Measurements from ENCODE around the gene ZNF76. TPM values are rescaled to one million over a fixed set of nuclear protein-coding genes. Genes with fewer than 3 reads are reported as not detected.

The ZNF76 gene
- total and polyA plus RNA-seq, 3 experiments from 2014 or later, result 31.3 to 35.2 (median 33.6) TPM

DNA sequence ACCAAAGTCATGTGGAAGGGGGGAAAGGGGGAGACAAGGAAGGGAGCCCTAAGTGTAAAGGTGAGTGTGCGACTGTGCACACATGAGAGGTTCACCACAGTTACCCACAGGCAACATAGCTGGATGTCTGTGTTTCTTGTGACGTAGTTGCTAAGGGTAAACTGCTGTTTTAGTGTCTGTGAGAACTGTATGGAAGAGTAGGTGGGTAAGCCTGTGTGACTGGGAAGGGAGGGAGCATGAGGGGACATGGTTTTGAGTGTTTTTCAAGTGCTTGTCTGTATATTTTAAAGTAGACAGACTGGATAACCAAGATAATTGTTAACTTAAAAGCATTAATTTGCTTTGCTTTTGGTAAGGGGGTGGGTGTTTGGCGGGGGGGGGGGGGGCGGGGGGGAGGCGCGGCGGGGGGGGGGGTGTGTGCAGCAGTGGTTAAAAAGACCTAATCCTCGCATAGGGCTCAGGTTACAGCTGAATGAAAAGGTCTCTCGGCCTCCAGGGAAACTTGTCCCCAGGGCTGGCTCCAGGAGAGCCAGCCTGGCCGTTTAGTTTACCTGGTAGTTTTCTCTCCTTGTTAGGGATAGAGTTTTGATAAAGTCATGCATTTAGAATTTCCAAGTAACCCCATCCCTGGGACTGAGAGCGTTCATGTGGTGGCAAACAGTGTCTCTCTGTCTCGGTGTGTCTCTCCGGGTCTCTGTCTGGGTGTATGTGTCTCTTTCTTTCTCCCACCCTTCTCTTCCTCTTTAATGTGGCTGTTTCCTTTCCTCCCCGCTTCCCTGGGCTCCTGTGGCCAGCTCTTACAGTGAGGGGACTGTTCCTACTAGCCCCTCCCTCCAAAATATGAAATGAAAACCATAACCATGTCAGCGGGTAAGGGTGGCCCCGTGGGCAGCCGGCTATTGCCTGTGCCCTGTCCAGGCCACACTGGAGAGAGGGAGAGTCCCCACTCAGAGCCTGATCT, 42.4 kb upstream of the ZNF76 start:
- H3K27me3 ChIP-seq (ENCODE audit: insufficient read depth, low read length, poor library complexity, severe bottlenecking), result peaks cover 44% of the 10 kb centered on the region
- CTCF ChIA-PET, result interaction anchor here (1.1 kb wide), 1 partner anchor 11 kb away, joined by 5 read pairs; no protein-coding TSS in a partner anchor

DNA sequence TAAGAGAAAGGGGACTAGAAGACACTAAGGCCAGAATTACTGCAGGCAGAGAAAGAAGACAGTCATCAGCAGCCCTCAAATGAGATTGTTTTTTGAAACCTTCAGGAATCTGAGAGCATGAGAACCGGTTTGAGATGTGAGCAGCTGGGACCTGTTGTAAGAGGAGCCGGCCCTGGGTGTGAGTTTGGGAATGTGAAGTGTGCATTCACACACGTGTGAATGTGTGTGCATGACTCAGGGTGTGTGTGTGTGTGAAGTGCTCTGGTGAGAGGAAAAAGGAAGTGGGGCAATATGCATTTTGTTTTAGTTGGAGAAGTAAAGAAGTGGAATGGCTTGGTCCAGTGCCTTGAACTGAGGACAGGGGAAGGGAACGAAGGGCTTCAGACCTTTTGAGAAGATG, 41.5 kb upstream of the ZNF76 start:
- DNase-seq, result no peak
- Mint-ChIP-seq H3K27me3 (peaks cover 27 to 59% of the 10 kb centered on the region in 2 donors), H3K36me3 (peaks cover 0 to 4% (median 0%) of the 10 kb centered on the region in 3 donors), H3K4me1 (peaks cover 2 to 4% (median 4%) of the 10 kb centered on the region in 3 donors), H3K27ac (no peak overlapping the region), H3K9me3 (no peaks in the 10 kb centered on the region), H3K4me3 (no peak overlapping the region)
- Histone ChIP-seq H3K27me3 (ENCODE audit: insufficient read depth, low read length, poor library complexity, severe bottlenecking) (peaks cover 38% of the 10 kb centered on the region), H3K36me3 (ENCODE audit: insufficient read depth, low read length) (no peaks in the 10 kb centered on the region), H3K9me3 (ENCODE audit: low read length) (no peaks in the 10 kb centered on the region), H3K4me3 (ENCODE audit: low read length) (no peak overlapping the region), H3K27ac (ENCODE audit: low read depth, low read length) (no peak overlapping the region), H3K4me1 (ENCODE audit: insufficient read depth, low read length) (peaks cover 7% of the 10 kb centered on the region)
- CTCF ChIA-PET, result interaction anchor here (1.5 kb wide), 1 partner anchor 24 kb away, joined by 5 read pairs; no protein-coding TSS in a partner anchor
- POLR2A ChIA-PET, result no interaction called here

More for the DNA sequence above, 42.4 kb upstream of the ZNF76 start:
- Mint-ChIP-seq H3K27ac (no peak overlapping the region), H3K36me3 (peaks cover 0 to 4% (median 0%) of the 10 kb centered on the region in 3 donors), H3K27me3 (peaks cover 36 to 68% of the 10 kb centered on the region in 2 donors), H3K9me3 (no peaks in the 10 kb centered on the region), H3K4me1 (peaks cover 5 to 7% (median 6%) of the 10 kb centered on the region in 3 donors), H3K4me3 (no peak overlapping the region)
- no peak for DNase-seq
- Histone ChIP-seq H3K36me3 (ENCODE audit: insufficient read depth, low read length) (no peaks in the 10 kb centered on the region), H3K9me3 (ENCODE audit: low read length) (no peaks in the 10 kb centered on the region), H3K4me1 (ENCODE audit: insufficient read depth, low read length) (peaks cover 7% of the 10 kb centered on the region), H3K27ac (ENCODE audit: low read depth, low read length) (no peak overlapping the region), H3K4me3 (ENCODE audit: low read length) (no peak overlapping the region)
- POLR2A ChIA-PET, result no interaction called here

DNA sequence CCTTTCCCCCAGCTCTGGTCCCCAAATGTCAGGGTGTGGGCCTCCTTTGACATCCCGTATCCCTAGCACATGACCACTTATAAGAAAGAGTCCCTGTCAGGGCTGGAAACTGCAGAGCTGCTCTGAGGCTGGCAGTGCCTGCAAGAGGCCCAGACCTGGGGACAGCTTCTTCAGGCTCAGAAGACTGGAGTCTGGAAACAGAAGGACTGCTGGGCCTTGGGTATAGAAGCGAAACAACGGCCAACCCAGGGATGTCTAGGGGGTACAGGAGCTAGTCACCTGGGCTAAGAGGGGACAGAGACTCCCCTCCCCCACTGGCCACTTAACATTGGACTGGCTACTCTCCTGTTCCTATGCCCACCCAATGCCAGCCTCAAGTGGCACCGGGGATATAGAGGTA, 41.1 kb upstream of the ZNF76 start:
- H3K9me3 ChIP-seq (ENCODE audit: low read length), result no peaks in the 10 kb centered on the region

DNA sequence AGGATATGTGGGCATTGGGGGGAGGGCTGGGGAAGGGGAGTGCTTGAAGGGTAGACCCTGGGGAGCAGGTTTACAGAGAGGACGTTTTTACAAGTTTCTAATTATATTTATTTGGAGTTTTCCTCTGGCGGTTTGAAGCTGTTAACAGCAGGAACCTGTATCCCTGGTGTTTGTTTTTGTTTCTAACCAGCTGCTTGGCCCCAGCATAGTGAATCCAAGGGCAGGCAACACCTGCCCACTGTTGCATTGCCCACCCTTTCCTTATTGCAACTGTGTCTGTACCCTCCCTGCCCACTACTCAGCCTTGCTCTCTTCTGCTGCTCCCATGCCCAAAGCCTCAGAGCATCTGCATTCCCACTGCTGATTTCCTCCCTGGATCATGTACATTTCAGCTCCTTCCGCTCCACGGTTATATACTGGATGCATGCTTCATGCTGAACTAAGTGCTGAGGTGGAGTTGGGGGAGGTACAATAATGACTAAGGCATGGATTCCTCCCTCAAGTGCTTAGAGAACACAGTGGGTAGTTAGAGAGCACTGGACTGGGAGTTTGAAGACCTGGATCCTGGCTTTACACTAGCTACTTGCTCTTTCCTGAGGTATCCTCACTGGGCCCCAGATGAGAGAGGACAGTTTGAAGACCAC, 39.7 kb upstream of the ZNF76 start:
- CTCF ChIA-PET, result interaction anchor here (1.0 to 1.5 kb wide), 3 partner anchors 9 to 22 kb away, joined by 3 to 5 read pairs (median 4); no protein-coding TSS in a partner anchor
- H3K27me3 ChIP-seq (ENCODE audit: insufficient read depth, low read length, poor library complexity, severe bottlenecking), result peaks cover 24% of the 10 kb centered on the region
- no peaks in the 10 kb centered on the region for H3K4me1 ChIP-seq (ENCODE audit: insufficient read depth, low read length)
- no peak overlapping the region for H3K27ac ChIP-seq (ENCODE audit: low read depth, low read length)
- no peaks in the 10 kb centered on the region for H3K36me3 ChIP-seq (ENCODE audit: insufficient read depth, low read length)
- no peak overlapping the region for H3K4me3 ChIP-seq (ENCODE audit: low read length)
- no peak for DNase-seq
- H3K4me1 Mint-ChIP-seq, result peaks cover 0 to 1% (median 0%) of the 10 kb centered on the region in 3 donors
- H3K36me3 Mint-ChIP-seq, result peaks cover 0 to 4% (median 0%) of the 10 kb centered on the region in 3 donors
- H3K27me3 Mint-ChIP-seq, result peaks cover 20 to 54% of the 10 kb centered on the region in 2 donors
- POLR2A ChIA-PET, result no interaction called here
- H3K9me3 ChIP-seq (ENCODE audit: low read length), result no peaks in the 10 kb centered on the region
- H3K9me3 Mint-ChIP-seq, result no peaks in the 10 kb centered on the region
- no peak overlapping the region for H3K4me3 Mint-ChIP-seq
- H3K27ac Mint-ChIP-seq, result peak overlapping the region in 1 of 8 donors; percentile 48

More for the DNA sequence above, 41.1 kb upstream of the ZNF76 start:
- Histone ChIP-seq H3K4me3 (ENCODE audit: low read length) (no peak overlapping the region), H3K27ac (ENCODE audit: low read depth, low read length) (no peak overlapping the region), H3K36me3 (ENCODE audit: insufficient read depth, low read length) (no peaks in the 10 kb centered on the region), H3K4me1 (ENCODE audit: insufficient read depth, low read length) (peaks cover 3% of the 10 kb centered on the region), H3K27me3 (ENCODE audit: insufficient read depth, low read length, poor library complexity, severe bottlenecking) (peaks cover 34% of the 10 kb centered on the region)
- ChIA-PET CTCF (interaction anchor here (1.3 to 1.5 kb wide), 2 partner anchors 8 to 23 kb away, joined by 3 to 5 read pairs; no protein-coding TSS in a partner anchor), POLR2A (no interaction called here)
- Mint-ChIP-seq H3K9me3 (no peaks in the 10 kb centered on the region), H3K27me3 (peaks cover 24 to 55% of the 10 kb centered on the region in 2 donors), H3K4me3 (no peak overlapping the region), H3K27ac (no peak overlapping the region), H3K4me1 (peaks cover 0 to 1% (median 0%) of the 10 kb centered on the region in 3 donors), H3K36me3 (peaks cover 0 to 4% (median 0%) of the 10 kb centered on the region in 3 donors)
- DNase-seq, result no peak

DNA sequence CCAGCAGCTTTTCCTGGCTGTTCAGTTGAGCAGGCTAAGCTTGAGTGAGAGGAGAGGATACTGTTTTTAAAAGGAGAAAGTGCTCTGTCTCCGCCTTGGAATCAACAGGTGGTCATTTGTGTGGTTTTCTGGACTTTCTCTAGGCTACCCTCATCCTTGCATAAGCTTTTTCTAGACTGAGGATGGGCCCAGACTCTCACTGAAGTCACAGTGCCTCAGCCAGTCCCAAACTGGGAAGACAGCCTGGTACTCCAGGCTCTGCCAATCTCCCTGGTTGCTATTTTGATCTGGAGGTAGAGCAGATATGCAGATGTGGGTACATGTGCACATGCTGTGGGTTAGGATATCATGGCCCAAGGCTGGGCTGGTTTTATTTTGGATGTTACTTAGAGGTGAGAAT, 38.8 kb upstream of the ZNF76 start:
- H3K4me3 Mint-ChIP-seq, result no peak overlapping the region
- no peaks in the 10 kb centered on the region for H3K4me1 ChIP-seq (ENCODE audit: insufficient read depth, low read length)
- H3K9me3 Mint-ChIP-seq, result no peaks in the 10 kb centered on the region
- no peak overlapping the region for H3K27ac Mint-ChIP-seq
- H3K9me3 ChIP-seq (ENCODE audit: low read length), result no peaks in the 10 kb centered on the region
- no peaks in the 10 kb centered on the region for H3K36me3 ChIP-seq (ENCODE audit: insufficient read depth, low read length)
- no peak for DNase-seq
- ChIA-PET CTCF (interaction anchor here (1.0 kb wide), 1 partner anchor 21 kb away, joined by 4 read pairs; no protein-coding TSS in a partner anchor), POLR2A (no interaction called here)
- H3K4me3 ChIP-seq (ENCODE audit: low read length), result no peak overlapping the region
- H3K27me3 Mint-ChIP-seq, result peaks cover 11 to 45% of the 10 kb centered on the region in 2 donors
- peaks cover 20% of the 10 kb centered on the region for H3K27me3 ChIP-seq (ENCODE audit: insufficient read depth, low read length, poor library complexity, severe bottlenecking)
- H3K36me3 Mint-ChIP-seq, result peaks cover 0 to 3% (median 0%) of the 10 kb centered on the region in 3 donors
- H3K4me1 Mint-ChIP-seq, result peaks cover 0 to 1% (median 0%) of the 10 kb centered on the region in 3 donors
- no peak overlapping the region for H3K27ac ChIP-seq (ENCODE audit: low read depth, low read length)

DNA sequence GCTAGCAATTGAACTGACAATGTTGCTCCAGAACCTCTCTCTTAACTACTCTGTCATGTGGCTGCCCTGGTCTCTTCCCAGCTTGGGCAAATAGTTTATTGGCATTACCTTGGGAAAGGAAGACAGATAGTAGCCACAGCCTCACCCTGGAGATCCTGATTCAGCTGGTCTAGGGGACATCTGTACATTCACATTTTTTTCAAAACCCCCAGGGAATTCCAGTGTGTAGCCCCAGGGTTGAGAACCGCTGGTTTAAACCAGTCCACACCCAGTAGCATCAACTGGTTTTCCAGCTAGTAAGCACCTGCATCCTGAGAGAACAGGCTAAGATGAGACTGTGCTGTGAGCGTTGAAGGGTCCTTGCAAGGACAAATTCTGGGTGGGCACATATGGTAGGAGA, 36.1 kb upstream of the ZNF76 start:
- no peaks in the 10 kb centered on the region for H3K9me3 Mint-ChIP-seq
- POLR2A ChIA-PET, result no interaction called here
- Histone ChIP-seq H3K4me1 (ENCODE audit: insufficient read depth, low read length) (no peaks in the 10 kb centered on the region), H3K36me3 (ENCODE audit: insufficient read depth, low read length) (no peaks in the 10 kb centered on the region), H3K27me3 (ENCODE audit: insufficient read depth, low read length, poor library complexity, severe bottlenecking) (no peaks in the 10 kb centered on the region), H3K27ac (ENCODE audit: low read depth, low read length) (no peak overlapping the region), H3K4me3 (ENCODE audit: low read length) (no peak overlapping the region), H3K9me3 (ENCODE audit: low read length) (no peaks in the 10 kb centered on the region)
- H3K36me3 Mint-ChIP-seq, result no peaks in the 10 kb centered on the region
- no peak overlapping the region for H3K4me3 Mint-ChIP-seq
- no peak for DNase-seq
- peaks cover 2 to 22% of the 10 kb centered on the region in 2 donors for H3K27me3 Mint-ChIP-seq
- H3K27ac Mint-ChIP-seq, result no peak overlapping the region
- CTCF ChIA-PET, result no interaction called here
- H3K4me1 Mint-ChIP-seq, result no peaks in the 10 kb centered on the region

DNA sequence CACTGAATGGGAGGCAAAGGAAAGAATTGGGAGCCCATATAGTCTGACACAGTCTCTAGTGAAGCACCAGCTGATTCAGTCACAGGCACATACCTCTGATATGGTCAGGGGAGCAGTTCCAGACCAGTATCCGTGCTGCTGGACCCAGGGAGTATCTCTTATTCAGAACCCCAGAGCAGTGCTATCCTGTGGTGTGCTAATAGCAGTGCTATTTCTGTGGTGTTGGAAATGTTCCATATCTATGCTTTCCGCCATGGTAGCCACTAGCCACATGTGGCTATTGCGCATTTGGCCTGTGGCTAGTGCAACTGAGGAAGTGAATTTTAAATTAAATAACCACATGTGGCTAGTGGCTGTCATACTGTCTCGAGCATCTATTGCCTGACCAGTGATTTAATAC, 34.8 kb upstream of the ZNF76 start:
- CTCF ChIA-PET, result no interaction called here
- H3K27me3 Mint-ChIP-seq, result peaks cover 4 to 14% of the 10 kb centered on the region in 2 donors
- DNase-seq, result no peak
- H3K4me3 Mint-ChIP-seq, result no peak overlapping the region
- no peaks in the 10 kb centered on the region for H3K36me3 Mint-ChIP-seq
- no peak overlapping the region for H3K4me3 ChIP-seq (ENCODE audit: low read length)
- no peak overlapping the region for H3K27ac ChIP-seq (ENCODE audit: low read depth, low read length)
- H3K9me3 ChIP-seq (ENCODE audit: low read length), result no peaks in the 10 kb centered on the region
- POLR2A ChIA-PET, result no interaction called here
- no peaks in the 10 kb centered on the region for H3K4me1 ChIP-seq (ENCODE audit: insufficient read depth, low read length)
- H3K4me1 Mint-ChIP-seq, result no peaks in the 10 kb centered on the region
- no peaks in the 10 kb centered on the region for H3K36me3 ChIP-seq (ENCODE audit: insufficient read depth, low read length)
- no peaks in the 10 kb centered on the region for H3K27me3 ChIP-seq (ENCODE audit: insufficient read depth, low read length, poor library complexity, severe bottlenecking)
- no peak overlapping the region for H3K27ac Mint-ChIP-seq
- no peaks in the 10 kb centered on the region for H3K9me3 Mint-ChIP-seq

DNA sequence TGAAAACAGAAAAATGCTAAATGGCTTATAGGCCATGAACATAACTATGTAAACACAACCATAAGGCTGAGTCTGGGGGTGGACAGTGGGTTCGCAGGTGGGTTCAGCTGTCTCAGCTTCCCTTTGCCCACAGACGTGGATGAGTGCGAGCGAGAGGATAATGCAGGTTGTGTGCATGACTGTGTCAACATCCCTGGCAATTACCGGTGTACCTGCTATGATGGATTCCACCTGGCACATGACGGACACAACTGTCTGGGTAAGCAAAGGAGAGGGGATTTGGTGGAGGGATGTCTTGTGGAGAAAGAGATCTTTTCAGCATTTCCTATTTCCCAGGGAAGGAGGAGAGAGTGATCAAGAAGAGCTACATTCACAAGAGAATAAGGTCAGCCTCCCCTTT, 31.1 kb upstream of the ZNF76 start:
- H3K4me3 Mint-ChIP-seq, result no peak overlapping the region
- Histone ChIP-seq H3K4me1 (ENCODE audit: insufficient read depth, low read length) (no peaks in the 10 kb centered on the region), H3K9me3 (ENCODE audit: low read length) (no peaks in the 10 kb centered on the region), H3K27ac (ENCODE audit: low read depth, low read length) (no peak overlapping the region), H3K27me3 (ENCODE audit: insufficient read depth, low read length, poor library complexity, severe bottlenecking) (no peaks in the 10 kb centered on the region), H3K4me3 (ENCODE audit: low read length) (no peak overlapping the region), H3K36me3 (ENCODE audit: insufficient read depth, low read length) (no peaks in the 10 kb centered on the region)
- DNase-seq, result no peak
- no peaks in the 10 kb centered on the region for H3K36me3 Mint-ChIP-seq
- no peaks in the 10 kb centered on the region for H3K9me3 Mint-ChIP-seq
- ChIA-PET POLR2A (no interaction called here), CTCF (interaction anchor here (4.0 kb wide), 1 partner anchor 12 kb away, joined by 26 read pairs; no protein-coding TSS in a partner anchor)
- peaks cover 0 to 2% of the 10 kb centered on the region in 2 donors for H3K27me3 Mint-ChIP-seq
- H3K4me1 Mint-ChIP-seq, result peaks cover 0 to 1% (median 0%) of the 10 kb centered on the region in 3 donors
- H3K27ac Mint-ChIP-seq, result no peak overlapping the region

Measured in CD8-positive, alpha-beta memory T cell (primary cell).